Measurements from ENCODE around the gene RAB3GAP1. TPM values are rescaled to one million over a fixed set of nuclear protein-coding genes. Genes with fewer than 3 reads are reported as not detected.
A peak's percentile ranks its signal among the peaks of the same experiment; 100 is the strongest.

The RAB3GAP1 gene
- total RNA-seq, 1 donor from 2014 or later = 67.4 TPM

GRCh38 chr2:135164431-135164830 lies 112.3 kb downstream of the RAB3GAP1 start:
- peak; percentile 56 for DNase-seq

- DNase-seq = no peak
Measured at GRCh38 chr2:135167273-135167672, 115.2 kb downstream of the RAB3GAP1 start.

- no peak for DNase-seq
Measured at GRCh38 chr2:135168204-135168856, 116.2 kb downstream of the RAB3GAP1 start.

GRCh38 chr2:135169900-135170753 lies 118.0 kb downstream of the RAB3GAP1 start:
- no peak for DNase-seq

GRCh38 chr2:135174049-135174809 lies 122.1 kb downstream of the RAB3GAP1 start:
- DNase-seq = no peak

- no peak for DNase-seq
Measured at GRCh38 chr2:135174810-135175093, 122.7 kb downstream of the RAB3GAP1 start.

GRCh38 chr2:135175177-135175576 lies 123.1 kb downstream of the RAB3GAP1 start:
- DNase-seq = peak; percentile 13

GRCh38 chr2:135179689-135180088 lies 127.6 kb downstream of the RAB3GAP1 start:
- DNase-seq = no peak

- no peak for DNase-seq
Measured at GRCh38 chr2:135182190-135182589, 130.1 kb downstream of the RAB3GAP1 start.

- no peak for DNase-seq
Measured at GRCh38 chr2:135182601-135183000, 130.5 kb downstream of the RAB3GAP1 start.

GRCh38 chr2:135183822-135184221 lies 131.7 kb downstream of the RAB3GAP1 start:
- DNase-seq = no peak

- no peak for DNase-seq
Measured at GRCh38 chr2:135186054-135186453, 134.0 kb downstream of the RAB3GAP1 start.

- DNase-seq = no peak
Measured at GRCh38 chr2:135187270-135187669, 135.2 kb downstream of the RAB3GAP1 start.

GRCh38 chr2:135189148-135189547 lies 137.1 kb downstream of the RAB3GAP1 start:
- no peak for DNase-seq

GRCh38 chr2:135190799-135191198 lies 138.7 kb downstream of the RAB3GAP1 start:
- DNase-seq = no peak

- DNase-seq = no peak
Measured at GRCh38 chr2:135198481-135198880, 146.4 kb downstream of the RAB3GAP1 start.

GRCh38 chr2:135202751-135203150 lies 150.7 kb downstream of the RAB3GAP1 start:
- no peak for DNase-seq

GRCh38 chr2:135203944-135204343 lies 151.9 kb downstream of the RAB3GAP1 start:
- no peak for DNase-seq

- DNase-seq = no peak
Measured at GRCh38 chr2:135208016-135208415, 155.9 kb downstream of the RAB3GAP1 start.

- no peak for DNase-seq
Measured at GRCh38 chr2:135212757-135213156, 160.7 kb downstream of the RAB3GAP1 start.

GRCh38 chr2:135218426-135218825 lies 166.3 kb downstream of the RAB3GAP1 start:
- no peak for DNase-seq

- DNase-seq = no peak
Measured at GRCh38 chr2:135219226-135219625, 167.1 kb downstream of the RAB3GAP1 start.
